Measurements from ENCODE around the gene REV1. TPM values are rescaled to one million over a fixed set of nuclear protein-coding genes. Genes with fewer than 3 reads are reported as not detected.

Gene REV1
- total and polyA plus RNA-seq, 2 of the 8 experiments (the other 6 are each of a cell fraction or from before 2014, with no cell fraction given), result 16.6 to 34.3 TPM

DNA sequence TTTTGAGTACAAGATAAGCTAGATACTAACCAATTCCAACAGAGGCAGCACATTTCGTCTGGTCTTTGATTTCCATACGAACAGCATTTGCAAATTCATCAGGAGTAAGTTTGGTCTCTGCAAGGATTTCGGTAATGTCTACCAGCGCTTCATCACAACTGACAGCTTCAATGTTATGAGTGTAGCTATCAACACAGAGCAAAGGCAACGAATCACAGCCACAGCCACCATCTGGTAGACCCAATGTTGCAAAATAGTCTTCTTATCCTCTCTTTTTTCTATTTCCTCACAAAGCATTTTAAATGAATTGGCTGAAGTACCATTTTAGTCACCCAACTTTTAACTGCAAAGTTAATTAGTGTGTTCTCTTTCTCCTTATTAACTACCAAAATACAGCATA, 68.3 kb downstream of the REV1 start:
- Histone ChIP-seq H3K23me2 (ENCODE audit: low read depth, low read length) (no peaks in the 10 kb centered on the region), H3K9ac (replicated peaks in 1 of 4; ENCODE audit: extremely low read depth in 1 of 4, low read depth in 3 of 4, low read length in 3 of 4) (no peak overlapping the region), H3K27ac (ENCODE audit: low read depth, low read length) (no peak overlapping the region), H3K56ac (replicated peaks; ENCODE audit: insufficient read length, low read depth, low read length) (no peak overlapping the region), H3K79me2 (ENCODE audit: control insufficient read depth in 1 of 2, insufficient read depth in 2 of 2, low read length in 2 of 2) (no peaks in the 10 kb centered on the region), H3K36me3 (ENCODE audit: control insufficient read depth in 2 of 4, insufficient read depth in 4 of 4, low read length in 3 of 4) (peaks cover 4 to 48% (median 27%) of the 10 kb centered on the region in 4 experiments), H3K14ac (ENCODE audit: insufficient read length) (no peak overlapping the region), H3K18ac (ENCODE audit: extremely low read depth, low read length) (no peak overlapping the region), H2AK5ac (ENCODE audit: low read depth, low read length) (no peak overlapping the region), H2BK20ac (ENCODE audit: low read length) (no peak overlapping the region), H4K8ac (ENCODE audit: extremely low read depth, insufficient read depth, low read length) (no peak overlapping the region), H4K91ac (replicated peaks; ENCODE audit: insufficient read length, low read length) (no peak overlapping the region), H4K5ac (ENCODE audit: insufficient read length, low read depth, low read length) (no peak overlapping the region), H2BK5ac (ENCODE audit: low read depth, low read length) (no peak overlapping the region), H3K4me1 (replicated peaks in 1 of 4; ENCODE audit: control insufficient read depth in 3 of 4, insufficient read depth in 4 of 4, low read length in 3 of 4) (no peaks in the 10 kb centered on the region), H3K4me3 (ENCODE audit: extremely low read depth in 1 of 4, insufficient read depth in 2 of 4, low read depth in 3 of 4, low read length in 4 of 4) (no peak overlapping the region), H3K23ac (ENCODE audit: insufficient read length) (no peak overlapping the region), H3K9me3 (ENCODE audit: insufficient read depth in 2 of 2, low read depth in 1 of 2, low read length in 1 of 2) (no peaks in the 10 kb centered on the region), H3K4me2 (ENCODE audit: insufficient read depth in 1 of 2, low read depth in 2 of 2, low read length in 2 of 2) (no peak overlapping the region), H4K20me1 (replicated peaks in 1 of 2; ENCODE audit: control insufficient read depth in 1 of 2, insufficient read depth in 2 of 2, low read length in 2 of 2) (peaks cover 2% of the 10 kb centered on the region in 2 experiments), H2AFZ (ENCODE audit: low read length) (no peak overlapping the region), H2BK12ac (ENCODE audit: low read depth, low read length) (no peak overlapping the region), H2BK15ac (ENCODE audit: low read length) (no peak overlapping the region), H3K79me1 (ENCODE audit: low read depth, low read length) (no peaks in the 10 kb centered on the region), H3K4ac (replicated peaks; ENCODE audit: insufficient read length, low read depth, low read length) (no peak overlapping the region), H2BK120ac (replicated peaks; ENCODE audit: low read depth, low read length) (no peak overlapping the region), H3K27me3 (replicated peaks in 1 of 4; ENCODE audit: control insufficient read depth in 3 of 4, extremely low read depth in 1 of 4, insufficient read depth in 3 of 4, low read length in 3 of 4) (no peaks in the 10 kb centered on the region)
- 87% methylated on average over 5 of the region's 5 CpGs; no CpG with 5 or more reads in 1 of the 2 experiments for WGBS, 2 experiments (ENCODE audit: extremely low coverage in 1 of 2, insufficient coverage in 1 of 2, insufficient read length in 1 of 2, insufficient replicate concordance in 2 of 2, low coverage in 1 of 2, low lambda C conversion rate in 2 of 2, missing lambda C conversion rate in 1 of 2)
- DNase-seq (ENCODE audit: low read depth in 1 of 2, low spot score in 2 of 2), result no peak
- ChIA-PET POLR2A (ENCODE audit: partially characterized antibody) (interaction anchor here (1.2 kb wide), 1 partner anchor 13 kb away, joined by 5 read pairs; no protein-coding TSS in a partner anchor), CTCF (ENCODE audit: partially characterized antibody) (interaction anchor here (0.9 kb wide), 1 partner anchor 16 kb away, joined by 3 read pairs; no protein-coding TSS in a partner anchor)
- no peak for FAIRE-seq
- no peak for TF ChIP-seq BACH1 (IDR thresholded peaks at IDR 0.05; ENCODE audit: low read length)
- no peak for TF ChIP-seq KDM1A (IDR thresholded peaks at IDR 0.05; ENCODE audit: borderline replicate concordance, low read length)

Data from H1 (cell line).